ENCODE data around the gene IFT80. TPM values are rescaled to one million over a fixed set of nuclear protein-coding genes. Genes with fewer than 3 reads are reported as not detected.

IFT80 gene
- total RNA-seq, 1 donor from 2014 or later = 24.0 TPM

GRCh38 chr3:160403028-160403545 lies 4.1 kb upstream of the IFT80 start:
- Histone ChIP-seq H3K4me3 (ENCODE audit: low read depth, low read length) (peak overlapping the region; percentile 8), H3K36me3 (ENCODE audit: control insufficient read depth, insufficient read depth, low read length) (no peaks in the 10 kb centered on the region), H3K27me3 (ENCODE audit: control insufficient read depth, insufficient read depth, low read length) (no peaks in the 10 kb centered on the region)
- no peak for DNase-seq (ENCODE audit: low read depth)
- no peak for TF ChIP-seq CTCF (IDR thresholded peaks at IDR 0.05; ENCODE audit: insufficient read depth, low read length, poor library complexity, severe bottlenecking)

GRCh38 chr3:160402221-160403027 lies 3.4 kb upstream of the IFT80 start:
- Histone ChIP-seq H3K36me3 (ENCODE audit: control insufficient read depth, insufficient read depth, low read length) (no peaks in the 10 kb centered on the region), H3K27me3 (ENCODE audit: control insufficient read depth, insufficient read depth, low read length) (no peaks in the 10 kb centered on the region), H3K4me3 (ENCODE audit: low read depth, low read length) (peak overlapping the region; percentile 73)
- DNase-seq (ENCODE audit: low read depth) = no peak
- no peak for TF ChIP-seq CTCF (IDR thresholded peaks at IDR 0.05; ENCODE audit: insufficient read depth, low read length, poor library complexity, severe bottlenecking)

- no peak for TF ChIP-seq CTCF (IDR thresholded peaks at IDR 0.05; ENCODE audit: insufficient read depth, low read length, poor library complexity, severe bottlenecking)
- DNase-seq (ENCODE audit: low read depth) = no peak
- H3K4me3 ChIP-seq (ENCODE audit: low read depth, low read length) = peak overlapping the region; percentile 73
- H3K36me3 ChIP-seq (ENCODE audit: control insufficient read depth, insufficient read depth, low read length) = no peaks in the 10 kb centered on the region
- H3K27me3 ChIP-seq (ENCODE audit: control insufficient read depth, insufficient read depth, low read length) = no peaks in the 10 kb centered on the region
Measured at GRCh38 chr3:160401291-160402095, 2.5 kb upstream of the IFT80 start.

GRCh38 chr3:160400702-160401150 lies 1.7 kb upstream of the IFT80 start:
- Histone ChIP-seq H3K27me3 (ENCODE audit: control insufficient read depth, insufficient read depth, low read length) (no peaks in the 10 kb centered on the region), H3K36me3 (ENCODE audit: control insufficient read depth, insufficient read depth, low read length) (no peaks in the 10 kb centered on the region), H3K4me3 (ENCODE audit: low read depth, low read length) (peak overlapping the region; percentile 73)
- no peak for TF ChIP-seq CTCF (IDR thresholded peaks at IDR 0.05; ENCODE audit: insufficient read depth, low read length, poor library complexity, severe bottlenecking)
- no peak for DNase-seq (ENCODE audit: low read depth)

- Histone ChIP-seq H3K4me3 (ENCODE audit: low read depth, low read length) (peak overlapping the region; percentile 73), H3K36me3 (ENCODE audit: control insufficient read depth, insufficient read depth, low read length) (no peaks in the 10 kb centered on the region), H3K27me3 (ENCODE audit: control insufficient read depth, insufficient read depth, low read length) (no peaks in the 10 kb centered on the region)
- DNase-seq (ENCODE audit: low read depth) = no peak
- no peak for TF ChIP-seq CTCF (IDR thresholded peaks at IDR 0.05; ENCODE audit: insufficient read depth, low read length, poor library complexity, severe bottlenecking)
Measured at GRCh38 chr3:160400030-160400701, 1.1 kb upstream of the IFT80 start.
